Measurements from ENCODE around the gene TSPEAR. TPM values are rescaled to one million over a fixed set of nuclear protein-coding genes. Genes with fewer than 3 reads are reported as not detected.

TSPEAR gene
- total RNA-seq, 1 experiment from 2014 or later = not detected

DNA sequence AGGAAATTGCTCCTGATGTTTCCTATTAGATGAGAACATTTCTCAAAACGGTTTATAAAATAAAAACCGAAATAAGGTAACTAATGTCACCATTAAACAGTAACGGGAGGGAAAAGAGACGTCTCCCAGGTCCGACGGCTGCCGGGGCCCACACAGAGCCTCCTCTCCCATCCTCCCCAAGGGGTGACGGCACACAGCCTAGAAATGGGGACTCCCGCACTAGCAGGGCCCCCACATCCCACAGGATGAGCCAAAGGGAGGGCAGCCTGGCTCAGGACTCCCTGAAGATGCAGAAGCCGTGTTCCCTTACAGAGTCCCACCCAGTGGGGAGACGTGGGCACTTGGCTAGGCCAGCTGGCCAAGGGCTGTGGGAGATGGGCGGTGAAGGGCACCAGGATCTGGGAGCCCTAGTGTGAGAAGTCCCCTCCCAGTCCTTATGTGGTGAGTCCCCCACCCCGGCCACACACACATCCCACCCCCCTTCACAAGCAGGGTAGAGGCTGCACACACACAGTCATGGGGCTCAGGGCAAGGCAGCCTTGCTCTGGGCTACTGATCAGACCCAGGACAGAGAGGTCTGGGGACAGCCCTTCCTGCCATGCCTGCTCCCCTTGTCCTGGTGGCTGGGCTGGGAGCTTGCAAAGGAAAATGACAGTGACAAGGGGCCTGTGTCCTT, 156.0 kb downstream of the TSPEAR start:
- BruUV-seq (replicated peaks) = no TSS peak
- H3K4me1 Mint-ChIP-seq (ENCODE audit: low read depth, unreplicated experiment) = peaks cover 9% of the 10 kb centered on the region
- intact Hi-C loops (cut with micrococcal nuclease; ENCODE audit: unreplicated experiment) = no loop called here
- H3K9me3 Mint-ChIP-seq (ENCODE audit: low read depth, unreplicated experiment) = no peaks in the 10 kb centered on the region
- H3K4me3 Mint-ChIP-seq (ENCODE audit: low read depth, unreplicated experiment) = no peak overlapping the region
- CTCF ChIA-PET = no interaction called here
- peaks cover 100% of the 10 kb centered on the region for H3K27me3 Mint-ChIP-seq (ENCODE audit: unreplicated experiment)
- TF ChIP-seq, protein P1, sequence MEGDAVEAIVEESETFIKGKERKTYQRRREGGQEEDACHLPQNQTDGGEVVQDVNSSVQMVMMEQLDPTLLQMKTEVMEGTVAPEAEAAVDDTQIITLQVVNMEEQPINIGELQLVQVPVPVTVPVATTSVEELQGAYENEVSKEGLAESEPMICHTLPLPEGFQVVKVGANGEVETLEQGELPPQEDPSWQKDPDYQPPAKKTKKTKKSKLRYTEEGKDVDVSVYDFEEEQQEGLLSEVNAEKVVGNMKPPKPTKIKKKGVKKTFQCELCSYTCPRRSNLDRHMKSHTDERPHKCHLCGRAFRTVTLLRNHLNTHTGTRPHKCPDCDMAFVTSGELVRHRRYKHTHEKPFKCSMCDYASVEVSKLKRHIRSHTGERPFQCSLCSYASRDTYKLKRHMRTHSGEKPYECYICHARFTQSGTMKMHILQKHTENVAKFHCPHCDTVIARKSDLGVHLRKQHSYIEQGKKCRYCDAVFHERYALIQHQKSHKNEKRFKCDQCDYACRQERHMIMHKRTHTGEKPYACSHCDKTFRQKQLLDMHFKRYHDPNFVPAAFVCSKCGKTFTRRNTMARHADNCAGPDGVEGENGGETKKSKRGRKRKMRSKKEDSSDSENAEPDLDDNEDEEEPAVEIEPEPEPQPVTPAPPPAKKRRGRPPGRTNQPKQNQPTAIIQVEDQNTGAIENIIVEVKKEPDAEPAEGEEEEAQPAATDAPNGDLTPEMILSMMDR (IDR thresholded peaks at IDR 0.05; ENCODE audit: unreplicated experiment) = no peak
- no peaks in the 10 kb centered on the region for H3K36me3 Mint-ChIP-seq (ENCODE audit: insufficient read depth, unreplicated experiment)
- no peak for DNase-seq
- no peak overlapping the region for H3K27ac Mint-ChIP-seq (ENCODE audit: unreplicated experiment)

DNA sequence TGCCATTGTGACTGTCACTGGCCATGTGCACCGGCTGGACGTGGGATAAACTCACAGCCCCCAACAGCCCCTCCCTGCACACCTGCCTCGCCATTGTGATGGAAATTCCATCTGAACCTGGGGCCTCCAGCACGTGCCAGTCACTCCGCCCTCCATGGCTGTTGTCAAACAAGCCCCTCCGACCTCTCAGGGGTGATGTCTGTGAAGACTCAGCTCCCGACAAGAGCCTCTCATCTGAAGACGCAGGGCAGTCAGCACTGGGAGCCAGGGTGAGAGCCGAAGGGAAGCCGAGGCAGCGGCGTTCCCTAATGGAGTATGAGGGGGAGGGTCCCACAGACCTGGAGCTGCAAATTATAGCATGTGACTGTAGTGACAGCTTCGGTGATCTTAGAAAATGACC, 158.7 kb downstream of the TSPEAR start:
- no peak for DNase-seq
- CTCF ChIA-PET = no interaction called here
- peaks cover 9% of the 10 kb centered on the region for H3K4me1 Mint-ChIP-seq (ENCODE audit: low read depth, unreplicated experiment)
- TF ChIP-seq, protein P1 (IDR thresholded peaks at IDR 0.05; ENCODE audit: unreplicated experiment) = no peak
- H3K4me3 Mint-ChIP-seq (ENCODE audit: low read depth, unreplicated experiment) = no peak overlapping the region
- intact Hi-C loops (cut with micrococcal nuclease; ENCODE audit: unreplicated experiment) = no loop called here
- no TSS peak for BruUV-seq (replicated peaks)
- no peaks in the 10 kb centered on the region for H3K9me3 Mint-ChIP-seq (ENCODE audit: low read depth, unreplicated experiment)
- H3K36me3 Mint-ChIP-seq (ENCODE audit: insufficient read depth, unreplicated experiment) = no peaks in the 10 kb centered on the region
- no peak overlapping the region for H3K27ac Mint-ChIP-seq (ENCODE audit: unreplicated experiment)
- peaks cover 100% of the 10 kb centered on the region for H3K27me3 Mint-ChIP-seq (ENCODE audit: unreplicated experiment)

- TF ChIP-seq, protein P1 (IDR thresholded peaks at IDR 0.05; ENCODE audit: unreplicated experiment) = no peak
- Mint-ChIP-seq H3K27ac (ENCODE audit: unreplicated experiment) (no peak overlapping the region), H3K36me3 (ENCODE audit: insufficient read depth, unreplicated experiment) (no peaks in the 10 kb centered on the region), H3K4me3 (ENCODE audit: low read depth, unreplicated experiment) (no peak overlapping the region), H3K27me3 (ENCODE audit: unreplicated experiment) (peaks cover 100% of the 10 kb centered on the region), H3K4me1 (ENCODE audit: low read depth, unreplicated experiment) (peaks cover 9% of the 10 kb centered on the region), H3K9me3 (ENCODE audit: low read depth, unreplicated experiment) (no peaks in the 10 kb centered on the region)
- intact Hi-C loops (cut with micrococcal nuclease; ENCODE audit: unreplicated experiment) = no loop called here
- no peak for DNase-seq
- BruUV-seq (replicated peaks) = no TSS peak
- CTCF ChIA-PET = no interaction called here
Measured at GRCh38 chr21:44552136-44552535, 159.2 kb downstream of the TSPEAR start.

DNA sequence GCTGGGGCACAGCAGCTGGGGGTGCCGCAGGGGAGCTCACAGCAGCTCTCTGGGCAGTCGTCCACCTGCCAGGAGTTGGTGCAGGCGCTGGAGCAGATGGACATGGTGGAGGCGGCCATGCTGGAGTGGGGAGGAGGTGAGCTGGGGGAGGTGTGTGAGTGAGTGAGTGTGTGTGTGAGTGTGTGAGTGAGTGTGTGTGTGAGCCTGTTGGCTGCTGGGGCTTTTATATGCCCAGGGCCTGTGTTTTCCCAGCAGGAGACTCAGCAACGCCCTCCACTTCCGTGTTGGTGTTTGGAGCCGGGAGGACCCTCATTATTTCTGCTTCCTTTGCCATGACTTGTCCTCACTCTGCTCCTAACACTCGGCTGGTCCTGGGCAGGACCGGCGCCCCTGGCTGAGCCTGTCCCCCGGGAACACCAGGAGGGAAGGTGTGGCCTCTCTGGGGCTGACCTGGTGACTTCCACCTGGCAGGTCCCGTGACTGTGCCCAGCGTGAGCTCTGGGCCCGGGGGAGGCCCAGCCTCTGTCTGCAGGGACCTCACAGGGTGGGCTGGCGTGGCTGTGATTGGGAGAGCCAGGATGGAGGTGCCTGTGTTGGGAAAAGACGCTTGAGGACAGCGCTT, 159.9 kb downstream of the TSPEAR start, which contains the start of gene KRTAP10-2:
TSS of gene KRTAP10-2 (minus strand) at position 166 of the 622 bp plus-strand sequence. CDS start at position 119, 47 bp downstream.
- Mint-ChIP-seq H3K4me3 (ENCODE audit: low read depth, unreplicated experiment) (no peak within 1 kb of the TSS), H3K36me3 (ENCODE audit: insufficient read depth, unreplicated experiment) (no peaks in the 10 kb centered on the region), H3K27ac (ENCODE audit: unreplicated experiment) (no peak within 1 kb of the TSS), H3K27me3 (ENCODE audit: unreplicated experiment) (peaks cover 100% of the 10 kb centered on the region), H3K4me1 (ENCODE audit: low read depth, unreplicated experiment) (peaks cover 9% of the 10 kb centered on the region), H3K9me3 (ENCODE audit: low read depth, unreplicated experiment) (peaks cover 3% of the 10 kb centered on the region)
- BruUV-seq (replicated peaks) = no TSS peak
- CTCF ChIA-PET = interaction anchor here (1.3 kb wide), 1 partner anchor 41 kb away, joined by 3 read pairs; the partner anchor contains the start of gene KRTAP10-6
- TF ChIP-seq, protein P1 (IDR thresholded peaks at IDR 0.05; ENCODE audit: unreplicated experiment) = no peak
- intact Hi-C loops (cut with micrococcal nuclease; ENCODE audit: unreplicated experiment) = no loop called here
- no peak for DNase-seq

Measured in Calu3 (cell line).